ENCODE data around the gene CCNH. TPM values are rescaled to one million over a fixed set of nuclear protein-coding genes. Genes with fewer than 3 reads are reported as not detected.

The CCNH gene
- total RNA-seq, 1 experiment from 2014 or later: 38.3 TPM

DNA sequence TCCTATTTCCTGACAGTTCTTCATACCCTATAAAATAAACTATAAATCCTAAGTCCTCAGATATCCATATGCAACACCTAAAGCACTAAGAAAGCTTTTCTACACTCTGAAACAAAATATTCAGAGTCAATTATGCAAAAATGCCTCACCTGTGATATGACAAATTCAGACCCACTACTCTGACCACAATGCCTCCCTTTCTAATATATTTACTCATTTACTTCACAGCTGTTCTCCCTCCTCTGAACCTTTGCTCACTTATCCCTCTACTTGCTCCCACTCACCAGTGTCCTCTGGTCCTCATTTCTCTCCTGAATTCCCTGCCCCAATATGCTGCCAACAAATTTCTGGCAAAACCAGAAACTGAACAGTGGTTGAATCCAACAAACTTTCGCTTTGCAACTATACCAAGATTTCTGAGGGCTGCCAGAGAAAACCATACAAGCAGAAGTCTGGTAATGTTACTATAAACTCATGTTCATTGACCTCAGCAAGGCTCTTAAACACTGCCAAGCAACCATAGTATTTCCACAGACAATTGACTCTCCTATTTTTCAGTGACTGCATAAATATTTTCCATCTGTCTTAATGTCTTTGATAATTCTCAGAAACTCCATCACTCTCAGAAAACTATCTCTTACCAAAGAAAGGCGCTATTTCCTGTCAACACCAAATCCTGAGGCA, 7.1 kb downstream of the CCNH start:
- no peaks in the 10 kb centered on the region for H3K4me1 ChIP-seq (ENCODE audit: insufficient read depth, low read length)
- no peak overlapping the region for H3K27ac ChIP-seq (ENCODE audit: insufficient read length, low read depth, low read length)
- no peak overlapping the region for H2BK15ac ChIP-seq (ENCODE audit: low read depth, low read length)
- H4K20me1 ChIP-seq (ENCODE audit: control insufficient read depth, insufficient read depth, insufficient read length): no peaks in the 10 kb centered on the region
- no peaks in the 10 kb centered on the region for H3K9me3 ChIP-seq (ENCODE audit: control insufficient read depth, low read depth, low read length)
- H3K23ac ChIP-seq (ENCODE audit: insufficient read length, low read depth, low read length): no peak overlapping the region
- H3K14ac ChIP-seq (ENCODE audit: insufficient read depth, low read length): no peak overlapping the region
- Mint-ChIP-seq H3K9me3 (peaks cover 4 to 5% of the 10 kb centered on the region in 2 experiments; a peak in 3 of 5 replicates), H3K27me3 (ENCODE audit: low read depth) (no peaks in the 10 kb centered on the region), H3K4me1 (no peaks in the 10 kb centered on the region), H3K27ac (peak overlapping the region in 1 of 3 experiments; percentile 8; a peak in 1 of 7 replicates), H3K36me3 (ENCODE audit: insufficient read depth in 1 of 3, low read depth in 3 of 3) (peaks cover 55 to 90% (median 80%) of the 10 kb centered on the region in 3 experiments), H3K4me3 (no peak overlapping the region)
- TF ChIP-seq, protein P1, sequence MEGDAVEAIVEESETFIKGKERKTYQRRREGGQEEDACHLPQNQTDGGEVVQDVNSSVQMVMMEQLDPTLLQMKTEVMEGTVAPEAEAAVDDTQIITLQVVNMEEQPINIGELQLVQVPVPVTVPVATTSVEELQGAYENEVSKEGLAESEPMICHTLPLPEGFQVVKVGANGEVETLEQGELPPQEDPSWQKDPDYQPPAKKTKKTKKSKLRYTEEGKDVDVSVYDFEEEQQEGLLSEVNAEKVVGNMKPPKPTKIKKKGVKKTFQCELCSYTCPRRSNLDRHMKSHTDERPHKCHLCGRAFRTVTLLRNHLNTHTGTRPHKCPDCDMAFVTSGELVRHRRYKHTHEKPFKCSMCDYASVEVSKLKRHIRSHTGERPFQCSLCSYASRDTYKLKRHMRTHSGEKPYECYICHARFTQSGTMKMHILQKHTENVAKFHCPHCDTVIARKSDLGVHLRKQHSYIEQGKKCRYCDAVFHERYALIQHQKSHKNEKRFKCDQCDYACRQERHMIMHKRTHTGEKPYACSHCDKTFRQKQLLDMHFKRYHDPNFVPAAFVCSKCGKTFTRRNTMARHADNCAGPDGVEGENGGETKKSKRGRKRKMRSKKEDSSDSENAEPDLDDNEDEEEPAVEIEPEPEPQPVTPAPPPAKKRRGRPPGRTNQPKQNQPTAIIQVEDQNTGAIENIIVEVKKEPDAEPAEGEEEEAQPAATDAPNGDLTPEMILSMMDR (conservative IDR thresholded peaks at IDR 0.05): no peak
- no CpG with 5 or more reads among the region's 2 CpGs for WGBS (ENCODE audit: extremely low coverage, insufficient read length, low lambda C conversion rate)
- H4K5ac ChIP-seq (ENCODE audit: insufficient read length, low read depth, low read length): no peak overlapping the region
- H3K79me1 ChIP-seq (ENCODE audit: insufficient read depth, low read depth, low read length, poor library complexity, severe bottlenecking): no peaks in the 10 kb centered on the region
- no peak overlapping the region for H2AK5ac ChIP-seq (ENCODE audit: insufficient read length, low read length)
- H2BK5ac ChIP-seq (ENCODE audit: insufficient read length, low read length): no peak overlapping the region
- no peaks in the 10 kb centered on the region for H3K27me3 ChIP-seq (ENCODE audit: insufficient read depth, low read length)
- H2BK20ac ChIP-seq (ENCODE audit: low read depth, low read length, poor library complexity, severe bottlenecking): no peak overlapping the region
- no peak overlapping the region for H4K8ac ChIP-seq (replicated peaks; ENCODE audit: insufficient read length, low read depth, low read length)
- H2BK120ac ChIP-seq (ENCODE audit: low read depth, low read length, poor library complexity, severe bottlenecking): no peak overlapping the region
- no peak overlapping the region for H3K4ac ChIP-seq (ENCODE audit: low read depth, low read length)
- no peaks in the 10 kb centered on the region for H3K79me2 ChIP-seq (ENCODE audit: insufficient read depth, low read length)
- no peak overlapping the region for H4K91ac ChIP-seq (ENCODE audit: insufficient read length, low read depth, low read length)
- H3K4me2 ChIP-seq (ENCODE audit: insufficient read depth, insufficient read length, low read length): no peak overlapping the region
- no peak overlapping the region for H3K9ac ChIP-seq (ENCODE audit: extremely low read depth, insufficient read length, low read length)
- H2BK12ac ChIP-seq (ENCODE audit: insufficient read length, low read depth, low read length): no peak overlapping the region
- H3K23me2 ChIP-seq (ENCODE audit: insufficient read length, low read depth, low read length, poor library complexity, severe bottlenecking): no peaks in the 10 kb centered on the region
- DNase-seq: no peak
- no peak overlapping the region for H3K18ac ChIP-seq (ENCODE audit: insufficient read length, low read depth, low read length)
- no peak overlapping the region for H3T11ph ChIP-seq (ENCODE audit: low read length)
- H3K56ac ChIP-seq (ENCODE audit: insufficient read length, low read depth, low read length): no peak overlapping the region
- H2AFZ ChIP-seq (ENCODE audit: low read length): no peak overlapping the region

Measured in H9 (cell line).